CD14-positive monocyte (primary cell): Measurements from ENCODE around the gene TBC1D22A. TPM values are rescaled to one million over a fixed set of nuclear protein-coding genes. Genes with fewer than 3 reads are reported as not detected.

Experiments
- DNase-seq, 3 donors: peaks; one replicate each; pipeline ENCODE4 v3.0.0-alpha.2; 2011 to 2022
- H2AFZ ChIP-seq: 2 replicates; pipeline ENCODE4 v1.6.0; 2012; ENCODE audit warnings: mild to moderate bottlenecking, low read depth, low read length, inconsistent platforms; ENCODE audit not compliant: insufficient read depth, poor library complexity, severe bottlenecking
- H3K27ac ChIP-seq, 2 donors: 1 replicate in 1 of 2; 2 replicates in 1 of 2; pipeline ENCODE4 v1.5.1; 2012 to 2013; ENCODE audit warnings: low read length in 2 of 2, control low read depth in 1 of 2, inconsistent platforms in 1 of 2, low read depth in 1 of 2, mild to moderate bottlenecking in 1 of 2
- H3K27me3 ChIP-seq, 2 donors: one replicate each; pipeline versions ENCODE4 v1.6.0 to v1.6.1; 2011 to 2013; ENCODE audit warnings: low read length in 2 of 2; ENCODE audit not compliant: control insufficient read depth in 2 of 2, insufficient read depth in 2 of 2
- H3K36me3 ChIP-seq, 2 donors: replicated peaks in 1 of 2; 1 replicate in 1 of 2; 2 replicates in 1 of 2; pipeline versions ENCODE4 v1.5.1 to v1.6.1; 2012 to 2013; ENCODE audit warnings: low read length in 2 of 2, control low read depth in 1 of 2, inconsistent platforms in 1 of 2, mild to moderate bottlenecking in 1 of 2; ENCODE audit not compliant: insufficient read depth in 2 of 2, control insufficient read depth in 1 of 2
- H3K4me1 ChIP-seq, 2 donors: 1 replicate in 1 of 2; 2 replicates in 1 of 2; pipeline versions ENCODE4 v1.5.1 to v1.6.1; 2012 to 2013; ENCODE audit warnings: low read length in 2 of 2, control low read depth in 1 of 2, inconsistent platforms in 1 of 2, mild to moderate bottlenecking in 1 of 2, moderate library complexity in 1 of 2; ENCODE audit not compliant: insufficient read depth in 2 of 2, control insufficient read depth in 1 of 2
- H3K4me2 ChIP-seq: replicated peaks from 2 replicates; pipeline ENCODE3; 2012; ENCODE audit warnings: low read length, moderate library complexity, mild to moderate bottlenecking; ENCODE audit not compliant: poor library complexity, severe bottlenecking; ENCODE audit errors: extremely low read depth
- H3K4me3 ChIP-seq, 3 experiments: fragments of 200-600 bp in 1 of 3; sonication (generic) in 1 of 3; replicated peaks in 1 of 3; 1 replicate in 2 of 3; 2 replicates in 1 of 3; pipeline ENCODE4 v1.5.1; 2011 to 2013; ENCODE audit warnings: low read length in 3 of 3, mild to moderate bottlenecking in 3 of 3, control low read depth in 2 of 3, low read depth in 2 of 3, inconsistent platforms in 1 of 3, moderate library complexity in 1 of 3
- H3K79me2 ChIP-seq: 2 replicates; pipeline ENCODE4 v1.6.0; 2012; ENCODE audit warnings: mild to moderate bottlenecking, control low read depth, inconsistent platforms, low read length, moderate library complexity; ENCODE audit not compliant: insufficient read depth
- H3K9ac ChIP-seq: 2 replicates; pipeline ENCODE4 v1.6.0; 2017; ENCODE audit warnings: low read length, mild to moderate bottlenecking; ENCODE audit not compliant: insufficient read depth, poor library complexity, severe bottlenecking
- H3K9me3 ChIP-seq, 2 donors: replicated peaks in 1 of 2; 1 replicate in 1 of 2; 2 replicates in 1 of 2; pipeline versions ENCODE4 v1.5.1 to v1.6.1; 2012 to 2013; ENCODE audit warnings: low read length in 2 of 2, control low read depth in 1 of 2; ENCODE audit not compliant: control insufficient read depth in 1 of 2, insufficient read depth in 1 of 2
- H4K20me1 ChIP-seq: 2 replicates; pipeline ENCODE4 v1.6.0; 2012; ENCODE audit warnings: mild to moderate bottlenecking, low read length, control low read depth, moderate library complexity; ENCODE audit not compliant: insufficient read depth
- H3K27ac Mint-ChIP-seq, 7 donors: one replicate each; pipeline ENCODE4 v1.8.0; 2020; ENCODE audit warnings: mild to moderate bottlenecking in 7 of 7, mixed read lengths in 7 of 7, moderate library complexity in 6 of 7, inconsistent platforms in 2 of 7
- H3K27me3 Mint-ChIP-seq, 3 donors: one replicate each; pipeline ENCODE4 v1.8.0; 2021 to 2022; ENCODE audit warnings: low read depth in 3 of 3, mild to moderate bottlenecking in 3 of 3, mixed read lengths in 3 of 3, moderate library complexity in 3 of 3, inconsistent platforms in 1 of 3
- H3K36me3 Mint-ChIP-seq, 2 donors: one replicate each; pipeline ENCODE4 v1.8.0; 2020; ENCODE audit warnings: mixed read lengths in 2 of 2, inconsistent platforms in 1 of 2, mild to moderate bottlenecking in 1 of 2
- H3K4me1 Mint-ChIP-seq: one replicate; pipeline ENCODE4 v1.8.0; 2020; ENCODE audit warnings: mild to moderate bottlenecking, mixed read lengths
- H3K4me3 Mint-ChIP-seq, 2 donors: one replicate each; pipeline ENCODE4 v1.8.0; 2020; ENCODE audit warnings: mild to moderate bottlenecking in 2 of 2, mixed read lengths in 2 of 2, moderate library complexity in 1 of 2
- H3K9me3 Mint-ChIP-seq, 7 donors: one replicate each; pipeline ENCODE4 v1.8.0; 2020 to 2022; ENCODE audit warnings: mixed read lengths in 7 of 7, mild to moderate bottlenecking in 6 of 7, moderate library complexity in 6 of 7, inconsistent platforms in 2 of 7
- CTCF ChIP-seq: fragments of 200-600 bp; IDR thresholded peaks from one replicate; pipeline ENCODE4 v1.8.0; 2022; ENCODE audit warnings: antibody characterized with exemption, mild to moderate bottlenecking
- WGBS: methylation state at CpG from one replicate; pipeline ENCODE4 v1.1.5; 2013; ENCODE audit warnings: missing lambda C conversion rate; ENCODE audit not compliant: insufficient coverage; 5-methylcytosine and 5-hydroxymethylcytosine counted together
- intact Hi-C, 2 donors: fragments of 100-400 bp; cut with micrococcal nuclease; formaldehyde crosslinking; loops; one replicate each; pipeline versions ENCODE4 v1.15.0 to v1.15.1; 2023
- polyA plus RNA-seq, 3 donors: library from polyadenylated mRNA; depleted of rRNA in 1 of 3; unstranded in 2 of 3; stranded (reverse) in 1 of 3; fragments of 300-500 nt in 2 of 3; fragments of >200 nt in 1 of 3; fragmentation: Illumina TruSeq in 2 of 3; gene quantifications; 1 replicate in 2 of 3; 2 replicates in 1 of 3; pipeline ENCODE4 v1.2.3, GENCODE V29; 2012 to 2021

TBC1D22A gene
- polyA plus RNA-seq, 3 donors, result 25.9 to 36.2 (median 29.5) TPM

- Mint-ChIP-seq H3K4me1 (peaks cover 29% of the 10 kb centered on the region), H3K36me3 (peaks cover 5 to 11% of the 10 kb centered on the region in 2 donors), H3K9me3 (peaks cover 6 to 9% (median 7%) of the 10 kb centered on the region in 7 donors), H3K27ac (peak overlapping the region in 4 of 7 donors; percentile 13 to 58 (median 56)), H3K4me3 (peak overlapping the region in 1 of 2 donors; percentile 7), H3K27me3 (peaks cover 0 to 5% (median 2%) of the 10 kb centered on the region in 3 donors)
- no peak overlapping the region for H2AFZ ChIP-seq
- H3K9ac ChIP-seq, result no peak overlapping the region
- H3K27ac ChIP-seq, result no peak overlapping the region
- peaks cover 10% of the 10 kb centered on the region for H4K20me1 ChIP-seq
- no peak for DNase-seq
- no peak overlapping the region for H3K4me2 ChIP-seq
- no peaks in the 10 kb centered on the region for H3K27me3 ChIP-seq
- intact Hi-C loops, result loop anchor here in 1 of 2 donors (2.0 kb wide), 1 partner anchor 14 kb away; no protein-coding TSS in a partner anchor
- WGBS, result 94% methylated on average over 11 of the region's 14 CpGs
- TF ChIP-seq CTCF, result no peak
- H3K4me3 ChIP-seq, result no peak overlapping the region
- peaks cover 29 to 34% of the 10 kb centered on the region in 2 donors for H3K4me1 ChIP-seq
- H3K79me2 ChIP-seq, result peaks cover 22% of the 10 kb centered on the region
- peaks cover 0 to 8% of the 10 kb centered on the region in 2 donors for H3K9me3 ChIP-seq
- no peaks in the 10 kb centered on the region for H3K36me3 ChIP-seq
These were observed 21.3 kb upstream of the TBC1D22A start for GRCh38 chr22:46740910-46741780.

- H3K36me3 ChIP-seq, result no peaks in the 10 kb centered on the region
- peaks cover 20 to 25% of the 10 kb centered on the region in 2 donors for H3K4me1 ChIP-seq
- peaks cover 13% of the 10 kb centered on the region for H3K79me2 ChIP-seq
- no peak overlapping the region for H3K9ac ChIP-seq
- WGBS, result 100% methylated on average over 3 of the region's 6 CpGs
- DNase-seq, result no peak
- H3K4me2 ChIP-seq, result no peak overlapping the region
- Mint-ChIP-seq H3K4me3 (no peak overlapping the region), H3K27ac (peak overlapping the region in 1 of 7 donors; percentile 49), H3K27me3 (peaks cover 3 to 5% (median 4%) of the 10 kb centered on the region in 3 donors), H3K36me3 (peaks cover 0 to 6% of the 10 kb centered on the region in 2 donors), H3K4me1 (peaks cover 21% of the 10 kb centered on the region), H3K9me3 (peaks cover 6 to 9% (median 7%) of the 10 kb centered on the region in 7 donors)
- no peak for TF ChIP-seq CTCF
- H3K9me3 ChIP-seq, result peaks cover 0 to 8% of the 10 kb centered on the region in 2 donors
- peaks cover 1% of the 10 kb centered on the region for H4K20me1 ChIP-seq
- no peak overlapping the region for H2AFZ ChIP-seq
- no peak overlapping the region for H3K27ac ChIP-seq
- H3K27me3 ChIP-seq, result no peaks in the 10 kb centered on the region
- intact Hi-C loops, result loop anchor here in 1 of 2 donors (2.0 kb wide), 1 partner anchor 13 kb away; no protein-coding TSS in a partner anchor
- no peak overlapping the region for H3K4me3 ChIP-seq
These were observed 20.4 kb upstream of the TBC1D22A start for GRCh38 chr22:46741974-46742519.
